HG03280 (cell line): ENCODE data around the gene CNP.

Source experiments
- ATAC-seq: cut with Tn5 transposase; IDR thresholded peaks from one replicate; pipeline ENCODE4 v1.9.1; 2021; ENCODE audit warnings: mild to moderate bottlenecking, moderate library complexity; ENCODE audit not compliant: unreplicated experiment

The CNP gene

GRCh38 chr17:41971721-41972523 is 5.3 kb downstream of the CNP start:
- ATAC-seq: no peak

GRCh38 chr17:41972571-41973407 is 6.2 kb downstream of the CNP start:
- no peak for ATAC-seq

DNA sequence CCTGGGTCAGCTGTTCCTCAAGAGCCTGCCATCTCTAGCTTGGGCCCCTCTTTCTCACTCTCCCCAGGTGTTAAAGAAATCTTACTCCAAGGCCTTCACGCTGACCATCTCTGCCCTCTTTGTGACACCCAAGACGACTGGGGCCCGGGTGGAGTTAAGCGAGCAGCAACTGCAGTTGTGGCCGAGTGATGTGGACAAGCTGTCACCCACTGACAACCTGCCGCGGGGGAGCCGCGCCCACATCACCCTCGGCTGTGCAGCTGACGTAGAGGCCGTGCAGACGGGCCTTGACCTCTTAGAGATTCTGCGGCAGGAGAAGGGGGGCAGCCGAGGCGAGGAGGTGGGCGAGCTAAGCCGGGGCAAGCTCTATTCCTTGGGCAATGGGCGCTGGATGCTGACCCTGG is 6.8 kb downstream of the CNP start:
- no peak for ATAC-seq

DNA sequence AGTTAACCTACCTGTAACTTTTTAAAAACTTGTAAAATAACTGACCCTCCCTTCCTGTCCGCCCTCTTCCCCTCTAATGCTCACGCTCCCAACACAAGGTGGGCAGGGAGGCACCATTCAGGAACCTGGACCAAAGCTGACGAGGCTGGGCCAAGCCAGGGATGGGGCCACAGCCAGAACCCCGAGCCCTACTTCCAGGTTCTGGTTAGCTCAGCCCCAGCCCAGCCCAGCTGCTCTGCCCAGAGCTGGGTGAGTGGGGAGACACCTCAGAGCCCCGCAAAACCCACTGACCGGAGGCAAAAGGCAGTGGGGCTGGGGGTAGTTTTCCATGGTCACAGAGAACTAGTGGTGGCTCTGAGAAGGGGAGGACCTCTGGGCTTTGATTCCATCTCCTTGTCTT is 7.4 kb downstream of the CNP start:
- no peak for ATAC-seq

DNA sequence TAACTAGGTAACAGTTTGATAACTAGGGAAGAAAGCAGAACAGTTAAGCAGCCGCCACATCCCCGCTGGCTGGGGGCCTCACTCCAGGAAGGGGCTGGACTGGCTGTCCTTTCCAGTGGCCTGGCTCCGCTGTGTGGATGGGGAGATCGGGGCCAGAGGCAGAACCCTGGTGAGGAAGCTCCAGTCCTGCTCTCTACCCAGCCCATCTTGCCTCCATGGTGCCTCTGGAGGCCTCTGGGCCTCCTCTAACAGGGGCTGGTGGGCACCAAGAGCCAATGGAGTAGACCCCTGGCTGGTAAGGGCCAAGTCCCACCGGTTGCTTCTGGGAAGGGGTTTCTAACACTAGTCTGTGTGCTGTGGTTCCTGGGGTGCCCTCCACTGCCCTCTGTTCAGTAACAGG is 8.1 kb downstream of the CNP start:
- no peak for ATAC-seq

GRCh38 chr17:41975099-41976083 is 8.8 kb downstream of the CNP start:
- no peak for ATAC-seq

GRCh38 chr17:41976142-41976768 is 9.7 kb downstream of the CNP start:
- ATAC-seq: no peak

DNA sequence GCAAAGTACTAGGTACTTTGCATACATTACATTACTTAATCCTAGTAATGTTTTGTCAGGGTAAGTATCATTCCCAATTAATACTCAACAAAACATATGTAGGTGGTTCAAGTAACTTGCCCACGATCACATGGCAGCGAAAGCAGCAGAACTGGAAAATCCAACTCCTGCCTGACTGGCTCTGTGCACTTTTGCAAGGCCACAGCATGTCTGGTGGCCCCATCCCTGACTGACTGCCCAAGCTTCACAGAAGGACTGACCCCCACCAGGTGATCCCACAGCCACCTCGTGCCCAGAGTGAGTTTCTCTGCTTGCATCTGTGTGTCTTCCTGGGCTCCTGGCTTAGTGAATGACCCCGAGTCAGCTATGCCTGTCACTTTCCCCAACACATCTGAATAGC is 11.4 kb downstream of the CNP start:
- no peak for ATAC-seq

- ATAC-seq: no peak
These were observed 15.6 kb downstream of the CNP start for GRCh38 chr17:41982026-41982760.

DNA sequence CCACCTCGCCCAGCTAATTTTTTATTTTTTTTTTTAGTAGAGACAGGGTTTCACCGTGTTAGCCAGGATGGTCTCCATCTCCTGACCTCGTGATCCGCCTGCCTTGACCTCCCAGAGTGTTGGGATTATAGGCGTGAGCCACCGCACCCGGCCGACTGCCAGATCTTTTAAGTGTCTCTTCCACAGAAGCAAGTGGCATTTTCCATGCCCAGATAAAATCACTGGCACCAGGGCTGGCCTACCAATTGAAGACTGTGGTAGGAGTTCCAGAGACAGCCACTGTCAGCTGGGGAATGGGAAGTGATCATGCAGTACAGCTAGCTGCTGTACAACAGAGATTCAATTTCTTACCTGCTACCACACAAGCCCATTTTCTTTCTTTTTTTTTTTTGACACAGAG is 17.9 kb downstream of the CNP start:
- ATAC-seq: no peak

DNA sequence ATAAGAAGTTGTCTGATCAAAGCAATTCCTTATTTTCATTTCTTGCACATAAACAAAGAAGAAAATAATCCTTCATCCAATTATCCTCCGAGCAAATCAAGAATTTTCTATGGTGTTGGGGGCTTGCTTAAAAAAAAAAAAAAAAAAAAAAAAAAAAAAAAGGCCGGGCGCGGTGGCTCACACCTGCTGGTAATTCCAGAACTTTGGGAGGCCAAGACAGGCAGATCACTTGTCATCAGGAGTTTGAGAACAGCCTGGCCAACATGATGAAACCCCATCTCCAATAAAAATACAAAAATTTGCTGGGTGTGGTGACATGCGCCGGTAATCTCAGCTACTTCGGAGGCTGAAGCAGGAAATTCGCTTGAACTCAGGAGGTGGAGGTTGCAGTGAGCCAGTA is 19.3 kb downstream of the CNP start:
- no peak for ATAC-seq

GRCh38 chr17:41986634-41987033 is 20.0 kb downstream of the CNP start:
- ATAC-seq: no peak

GRCh38 chr17:41987642-41988041 is 21.0 kb downstream of the CNP start:
- ATAC-seq: no peak

GRCh38 chr17:41988418-41988817 is 21.8 kb downstream of the CNP start:
- no peak for ATAC-seq

DNA sequence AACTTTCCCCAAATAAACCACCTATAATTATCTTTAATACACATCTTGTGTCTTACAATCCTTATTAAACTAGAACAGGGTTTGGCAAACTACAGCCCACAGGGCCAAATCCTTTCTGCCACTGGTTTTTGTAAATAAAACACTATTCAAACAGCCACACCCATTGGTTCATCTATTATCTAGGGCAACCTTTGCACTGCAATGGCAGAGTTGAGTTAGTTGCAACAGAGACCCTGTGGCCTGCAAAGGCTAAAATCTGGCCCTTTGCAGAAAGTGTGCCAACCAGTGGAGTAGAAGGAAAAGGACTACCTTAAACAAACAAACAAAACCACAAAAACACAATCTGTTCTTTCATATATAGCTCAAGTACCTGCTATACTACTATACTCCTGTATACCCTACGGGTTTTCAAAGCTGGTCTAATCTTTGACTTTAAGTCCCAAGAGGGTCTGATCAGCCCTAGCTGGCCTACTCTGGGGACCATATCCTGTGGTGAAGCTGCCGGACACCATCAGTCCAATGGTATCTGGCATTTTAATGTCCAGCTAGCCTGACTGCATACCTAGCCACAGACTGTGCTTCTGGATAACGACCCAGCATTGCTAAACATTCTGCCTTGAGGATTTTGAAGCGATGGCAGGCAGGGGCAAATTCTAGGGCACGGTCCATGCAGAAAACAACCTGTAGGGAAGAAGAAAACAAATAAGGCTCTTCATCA is 23.3 kb downstream of the CNP start:
- ATAC-seq: no peak

DNA sequence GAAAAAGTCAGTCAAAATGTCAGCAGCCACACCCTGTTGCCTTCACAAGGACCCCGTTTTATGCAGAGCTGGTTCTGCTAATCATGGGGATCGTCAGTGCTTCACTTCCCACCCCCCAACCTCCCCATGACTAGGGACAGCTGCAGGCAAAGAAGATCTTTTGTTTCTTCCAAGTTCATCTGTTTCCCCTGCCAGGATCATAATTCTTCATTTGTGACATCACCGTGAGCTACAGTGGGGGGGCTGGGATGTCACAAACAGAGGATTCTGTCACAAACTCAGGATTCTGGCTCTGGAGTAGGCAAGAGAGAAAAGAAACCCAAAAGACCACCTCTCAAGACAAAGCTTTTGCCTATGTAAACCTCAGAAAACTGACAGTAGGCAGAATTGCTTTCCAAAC is 26.0 kb downstream of the CNP start:
- no peak for ATAC-seq

GRCh38 chr17:41996855-41997164 is 30.2 kb downstream of the CNP start:
- no peak for ATAC-seq

GRCh38 chr17:41998497-41998896 is 31.9 kb downstream of the CNP start:
- ATAC-seq: no peak

- no peak for ATAC-seq
These were observed 34.0 kb downstream of the CNP start for GRCh38 chr17:42000413-42001133.
